GM21825 (cell line): Measurements from ENCODE around the gene EDN1.

Source experiments
- ATAC-seq: cut with Tn5 transposase; IDR thresholded peaks from one replicate; pipeline ENCODE4 v1.9.1; 2021; ENCODE audit warnings: mild to moderate bottlenecking, moderate library complexity; ENCODE audit not compliant: unreplicated experiment

EDN1 gene

GRCh38 chr6:12344296-12344695 is 54.1 kb downstream of the EDN1 start:
- ATAC-seq, result no peak

- no peak for ATAC-seq
Measured at GRCh38 chr6:12344961-12345693, 55.0 kb downstream of the EDN1 start.

GRCh38 chr6:12345694-12346058 is 55.5 kb downstream of the EDN1 start:
- no peak for ATAC-seq
